ENCODE measurements around the gene LCP1.

Gene LCP1

DNA sequence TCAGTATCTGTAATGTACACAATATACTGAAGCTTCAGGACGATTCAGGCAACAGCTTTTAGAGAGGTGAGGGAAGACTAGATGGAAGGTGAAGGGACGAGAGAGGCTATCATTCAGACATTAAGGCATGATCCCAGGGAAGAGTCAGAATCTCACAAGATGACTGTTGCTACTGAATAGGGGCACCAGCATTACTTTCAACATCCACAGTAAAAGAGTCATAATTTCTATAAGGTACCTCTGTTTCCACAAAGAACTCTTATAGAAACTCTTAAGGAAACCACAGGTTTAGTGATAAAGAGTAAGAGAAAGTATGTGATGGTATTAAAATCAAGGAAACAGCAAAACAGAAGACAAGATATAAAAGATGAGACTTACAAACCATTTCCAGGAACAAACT, 23.0 kb downstream of the LCP1 start:
- Histone ChIP-seq H3K9ac (ENCODE audit: low read depth, low read length) (no peak overlapping the region), H3K9me3 (ENCODE audit: control insufficient read depth, insufficient read depth, low read length) (peaks cover 9% of the 10 kb centered on the region; the same call in 1 of the 2 replicates), H3K4me1 (ENCODE audit: insufficient read depth, low read length) (no peaks in the 10 kb centered on the region), H3K36me3 (ENCODE audit: insufficient read depth, low read length) (no peaks in the 10 kb centered on the region)

DNA sequence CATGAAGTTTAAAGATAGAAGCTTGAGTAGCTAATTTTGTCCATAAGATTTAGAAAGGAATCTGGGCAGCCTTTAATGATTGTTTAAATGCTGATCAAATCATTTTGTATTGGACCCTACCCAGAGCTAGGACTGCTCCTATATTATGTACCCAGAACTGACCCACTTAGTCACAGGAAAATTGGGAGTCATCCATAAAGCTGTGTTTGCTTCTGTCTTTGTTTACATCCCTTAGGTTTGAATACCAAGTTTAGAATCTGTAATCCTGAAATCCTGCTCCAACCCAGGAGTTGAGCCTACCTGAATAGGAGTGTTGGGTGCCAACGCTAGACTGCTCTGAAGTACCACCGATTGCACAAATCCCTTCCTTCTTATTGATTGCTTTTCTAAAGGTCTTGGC, 23.8 kb downstream of the LCP1 start:
- Histone ChIP-seq H3K4me1 (ENCODE audit: insufficient read depth, low read length) (no peaks in the 10 kb centered on the region), H3K9me3 (ENCODE audit: control insufficient read depth, insufficient read depth, low read length) (peaks cover 6% of the 10 kb centered on the region; the same call in 1 of the 2 replicates), H3K36me3 (ENCODE audit: insufficient read depth, low read length) (no peaks in the 10 kb centered on the region), H3K9ac (ENCODE audit: low read depth, low read length) (no peak overlapping the region)

GRCh38 chr13:46154136-46154801, 27.7 kb downstream of the LCP1 start:
- Histone ChIP-seq H3K9ac (ENCODE audit: low read depth, low read length) (no peak overlapping the region), H3K9me3 (ENCODE audit: control insufficient read depth, insufficient read depth, low read length) (no peaks in the 10 kb centered on the region), H3K4me1 (ENCODE audit: insufficient read depth, low read length) (no peaks in the 10 kb centered on the region), H3K36me3 (ENCODE audit: insufficient read depth, low read length) (no peaks in the 10 kb centered on the region)

DNA sequence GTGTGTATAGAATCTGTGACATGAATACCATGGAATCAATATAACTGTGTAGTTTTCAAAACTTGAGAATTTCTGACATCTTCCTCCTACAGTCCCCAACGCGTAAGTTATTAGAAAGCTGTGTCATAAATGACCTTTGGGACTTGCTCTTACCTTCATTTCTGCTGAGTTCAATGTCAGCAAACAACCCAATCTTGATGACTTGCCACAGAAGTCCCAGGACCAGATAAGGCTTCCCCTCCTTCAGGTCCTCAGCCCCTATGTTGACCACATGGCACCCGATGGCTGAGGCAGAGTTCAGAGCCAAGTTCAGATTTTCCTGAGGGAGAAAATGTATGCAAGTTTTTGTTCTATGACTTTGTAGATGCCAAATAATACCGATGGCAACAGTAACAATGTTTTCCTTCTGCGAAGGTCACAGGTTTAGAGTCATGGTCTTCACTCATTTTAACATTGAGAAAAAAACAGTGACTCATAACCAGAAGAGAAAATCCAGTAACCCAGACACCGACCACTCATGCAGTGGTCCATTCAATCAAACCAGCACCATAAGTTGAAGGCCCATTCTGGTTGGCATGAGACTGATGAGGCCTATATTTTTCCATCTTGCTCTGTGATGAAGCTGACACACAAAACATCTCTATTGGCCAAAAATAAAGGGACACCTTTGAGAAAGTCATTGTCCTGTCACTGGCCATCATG, 29.2 kb downstream of the LCP1 start:
- Histone ChIP-seq H3K4me1 (ENCODE audit: insufficient read depth, low read length) (no peaks in the 10 kb centered on the region), H3K9me3 (ENCODE audit: control insufficient read depth, insufficient read depth, low read length) (no peaks in the 10 kb centered on the region), H3K9ac (ENCODE audit: low read depth, low read length) (no peak overlapping the region), H3K36me3 (ENCODE audit: insufficient read depth, low read length) (no peaks in the 10 kb centered on the region)

- Histone ChIP-seq H3K9ac (ENCODE audit: low read depth, low read length) (no peak overlapping the region), H3K4me1 (ENCODE audit: insufficient read depth, low read length) (peaks cover 3% of the 10 kb centered on the region; the same call in 1 of the 2 replicates), H3K9me3 (ENCODE audit: control insufficient read depth, insufficient read depth, low read length) (no peaks in the 10 kb centered on the region), H3K36me3 (ENCODE audit: insufficient read depth, low read length) (no peaks in the 10 kb centered on the region)
Measured at GRCh38 chr13:46150134-46150693, 31.8 kb downstream of the LCP1 start.

DNA sequence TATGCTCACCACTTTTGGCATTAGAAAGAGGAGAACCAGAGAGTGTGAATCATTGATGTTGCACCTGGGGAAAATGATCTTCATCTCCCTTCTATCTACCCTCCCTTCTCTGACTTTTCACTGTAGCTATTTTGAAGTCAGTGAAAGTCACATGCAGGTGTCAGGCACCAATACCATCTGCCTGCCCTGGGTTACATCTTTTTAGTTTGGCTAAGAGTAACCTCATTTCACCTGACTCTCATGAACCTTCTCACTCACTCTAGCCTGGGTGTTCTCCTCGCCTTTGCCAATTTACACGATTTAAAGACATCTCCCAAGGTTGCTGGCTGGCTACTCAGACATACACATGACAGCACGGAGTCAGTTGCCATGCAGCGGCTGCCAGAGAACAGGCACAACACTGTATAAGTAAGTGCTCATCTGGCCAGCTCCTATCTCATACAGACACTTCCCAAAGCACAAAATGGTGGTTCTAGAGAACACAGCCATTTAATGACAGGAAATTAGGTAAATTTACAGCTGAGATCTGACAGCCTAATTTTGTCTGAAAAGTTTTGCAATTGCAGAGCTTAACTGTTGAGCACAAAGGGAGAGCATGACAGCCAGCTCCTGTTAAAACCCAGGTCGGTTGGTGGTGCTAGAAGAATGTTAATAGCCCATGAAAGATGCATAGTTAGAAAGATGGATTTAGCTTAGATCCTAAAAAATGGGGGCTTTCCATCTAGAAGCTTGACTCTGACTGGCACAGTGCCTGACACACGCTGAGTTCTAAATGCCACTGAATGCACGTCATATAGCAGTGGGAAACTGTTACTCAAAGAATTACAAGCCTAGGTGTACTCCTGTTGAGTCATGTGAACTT, 32.5 kb downstream of the LCP1 start:
- H3K9ac ChIP-seq (ENCODE audit: low read depth, low read length) = no peak overlapping the region
- peaks cover 3% of the 10 kb centered on the region; the same call in 1 of the 2 replicates for H3K4me1 ChIP-seq (ENCODE audit: insufficient read depth, low read length)
- H3K36me3 ChIP-seq (ENCODE audit: insufficient read depth, low read length) = no peaks in the 10 kb centered on the region
- no peaks in the 10 kb centered on the region for H3K9me3 ChIP-seq (ENCODE audit: control insufficient read depth, insufficient read depth, low read length)

DNA sequence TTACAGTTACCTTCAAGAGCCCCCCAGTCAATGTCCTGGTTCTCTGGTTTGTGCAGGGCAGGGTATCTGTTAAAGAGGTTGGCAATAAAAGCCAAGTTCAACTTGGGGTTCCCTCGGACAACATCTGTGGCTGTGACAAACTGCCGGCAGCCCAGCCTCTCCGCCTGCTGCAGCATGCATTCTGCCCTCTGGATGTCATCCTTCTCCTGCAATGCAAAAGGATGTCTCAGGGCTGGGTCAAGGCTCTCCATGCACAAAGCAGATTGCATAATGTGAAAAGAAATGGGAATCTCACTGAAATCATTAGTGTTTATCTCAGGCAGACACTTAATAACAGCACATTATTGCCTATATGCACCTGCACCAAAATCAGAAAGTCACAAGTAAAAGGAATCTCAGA, 35.1 kb downstream of the LCP1 start:
- no peaks in the 10 kb centered on the region for H3K36me3 ChIP-seq (ENCODE audit: insufficient read depth, low read length)
- H3K9ac ChIP-seq (ENCODE audit: low read depth, low read length) = no peak overlapping the region
- H3K4me1 ChIP-seq (ENCODE audit: insufficient read depth, low read length) = peaks cover 3% of the 10 kb centered on the region; the same call in 1 of the 2 replicates
- no peaks in the 10 kb centered on the region for H3K9me3 ChIP-seq (ENCODE audit: control insufficient read depth, insufficient read depth, low read length)

- Histone ChIP-seq H3K36me3 (ENCODE audit: insufficient read depth, low read length) (no peaks in the 10 kb centered on the region), H3K9me3 (ENCODE audit: control insufficient read depth, insufficient read depth, low read length) (no peaks in the 10 kb centered on the region), H3K4me1 (ENCODE audit: insufficient read depth, low read length) (peaks cover 3% of the 10 kb centered on the region; the same call in 1 of the 2 replicates)
Measured at GRCh38 chr13:46145950-46146349, 36.0 kb downstream of the LCP1 start.

DNA sequence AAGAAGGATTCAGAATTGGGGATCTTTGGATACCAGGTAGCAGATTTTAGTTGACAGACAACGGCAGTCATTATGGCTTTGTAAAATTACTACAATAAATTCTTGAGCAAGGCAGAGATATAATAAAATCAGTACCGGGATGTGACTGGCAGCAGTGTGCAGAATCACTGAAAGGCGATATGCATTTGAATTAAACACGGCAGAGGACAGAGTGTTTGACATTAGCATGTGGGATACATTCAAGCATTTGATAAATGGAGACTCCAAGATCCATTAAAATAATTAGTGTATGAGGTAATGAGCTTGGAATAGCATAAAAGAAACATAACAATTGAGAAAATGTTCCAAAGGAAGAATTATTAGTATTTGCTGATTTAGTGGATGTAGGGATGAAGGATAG, 36.8 kb downstream of the LCP1 start:
- Histone ChIP-seq H3K9ac (ENCODE audit: low read depth, low read length) (no peak overlapping the region), H3K36me3 (ENCODE audit: insufficient read depth, low read length) (no peaks in the 10 kb centered on the region), H3K9me3 (ENCODE audit: control insufficient read depth, insufficient read depth, low read length) (no peaks in the 10 kb centered on the region), H3K4me1 (ENCODE audit: insufficient read depth, low read length) (peaks cover 3% of the 10 kb centered on the region; the same call in 1 of the 2 replicates)

More at GRCh38 chr13:46145950-46146349, 36.0 kb downstream of the LCP1 start:
- H3K9ac ChIP-seq (ENCODE audit: low read depth, low read length) = no peak overlapping the region

DNA sequence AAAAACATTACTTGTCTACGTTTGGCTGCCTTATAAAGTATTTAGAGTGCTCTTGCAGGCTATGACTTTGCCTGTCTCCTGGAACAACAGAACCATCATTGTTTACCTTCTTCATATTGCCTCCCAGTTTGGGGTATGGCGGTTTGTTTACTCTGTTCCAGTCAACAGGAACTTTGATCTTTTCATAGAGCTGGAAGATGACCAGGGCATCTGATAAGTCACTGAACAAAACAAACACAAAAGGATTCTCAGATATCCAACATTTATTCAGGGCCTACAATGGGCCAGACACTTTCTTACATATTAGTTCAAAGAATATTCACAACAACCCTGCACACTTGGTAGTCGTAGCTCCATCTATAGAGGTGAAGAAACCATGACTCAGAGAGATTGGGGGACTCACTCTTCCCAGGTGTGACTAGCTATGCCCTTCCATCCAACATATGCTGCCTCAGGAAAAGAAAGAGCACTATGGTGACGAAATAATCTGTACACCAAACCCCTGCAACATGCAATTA, 38.7 kb downstream of the LCP1 start:
- no peaks in the 10 kb centered on the region; the same call in 1 of the 2 replicates for H3K36me3 ChIP-seq (ENCODE audit: insufficient read depth, low read length)
- no peak overlapping the region for H3K9ac ChIP-seq (ENCODE audit: low read depth, low read length)
- peaks cover 3% of the 10 kb centered on the region; the same call in 1 of the 2 replicates for H3K4me1 ChIP-seq (ENCODE audit: insufficient read depth, low read length)
- H3K9me3 ChIP-seq (ENCODE audit: control insufficient read depth, insufficient read depth, low read length) = no peaks in the 10 kb centered on the region

DNA sequence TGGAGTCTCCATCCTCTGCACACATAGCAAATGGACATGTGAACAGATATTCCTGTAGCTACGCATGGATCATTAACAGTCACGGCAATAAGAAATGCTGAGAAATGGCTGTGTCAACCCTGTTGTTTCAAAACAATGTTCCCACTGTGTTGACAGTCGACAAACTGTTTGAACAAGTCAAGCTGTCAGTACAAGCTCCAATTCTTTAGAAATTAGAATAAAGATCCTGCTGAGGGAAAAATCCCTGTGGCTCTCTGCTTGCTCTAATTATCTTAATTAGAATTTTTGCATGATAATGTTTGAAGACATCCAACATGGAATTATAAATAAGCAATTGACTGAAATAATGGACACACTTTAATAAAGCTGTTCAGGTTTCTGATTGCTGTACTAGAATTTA, 39.2 kb downstream of the LCP1 start:
- no peaks in the 10 kb centered on the region; the same call in 1 of the 2 replicates for H3K36me3 ChIP-seq (ENCODE audit: insufficient read depth, low read length)
- no peaks in the 10 kb centered on the region for H3K9me3 ChIP-seq (ENCODE audit: control insufficient read depth, insufficient read depth, low read length)

DNA sequence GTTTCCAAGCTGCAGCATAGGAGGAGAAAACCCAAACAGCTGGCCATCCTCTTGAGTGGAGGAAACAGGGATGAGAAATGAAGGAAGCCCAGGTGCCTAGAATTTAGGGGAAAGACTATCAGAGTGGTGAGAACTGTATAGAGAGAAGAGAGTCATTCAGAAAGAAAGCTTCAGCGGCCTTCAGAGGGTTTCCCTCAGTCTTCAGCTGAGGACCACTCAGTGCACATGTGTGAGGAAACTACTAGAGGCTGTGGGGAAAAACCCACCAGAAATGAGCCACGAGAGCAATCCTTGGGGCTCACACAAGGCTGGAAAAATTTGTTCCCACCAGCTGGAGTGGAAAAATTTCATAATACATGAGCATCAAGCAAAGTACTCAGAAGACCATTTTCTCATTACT, 41.9 kb downstream of the LCP1 start:
- H3K36me3 ChIP-seq (ENCODE audit: insufficient read depth, low read length) = no peaks in the 10 kb centered on the region; the same call in 1 of the 2 replicates
- no peak overlapping the region for H3K9ac ChIP-seq (ENCODE audit: low read depth, low read length)
- H3K4me1 ChIP-seq (ENCODE audit: insufficient read depth, low read length) = peaks cover 5% of the 10 kb centered on the region
- H3K9me3 ChIP-seq (ENCODE audit: control insufficient read depth, insufficient read depth, low read length) = no peaks in the 10 kb centered on the region

More for the DNA sequence above, 39.2 kb downstream of the LCP1 start:
- Histone ChIP-seq H3K9ac (ENCODE audit: low read depth, low read length) (no peak overlapping the region), H3K4me1 (ENCODE audit: insufficient read depth, low read length) (peaks cover 3% of the 10 kb centered on the region; the same call in 1 of the 2 replicates)

- H3K9ac ChIP-seq (ENCODE audit: low read depth, low read length) = no peak overlapping the region
- H3K36me3 ChIP-seq (ENCODE audit: insufficient read depth, low read length) = no peaks in the 10 kb centered on the region; the same call in 1 of the 2 replicates
- H3K9me3 ChIP-seq (ENCODE audit: control insufficient read depth, insufficient read depth, low read length) = no peaks in the 10 kb centered on the region
- H3K4me1 ChIP-seq (ENCODE audit: insufficient read depth, low read length) = peaks cover 7% of the 10 kb centered on the region
Measured at GRCh38 chr13:46137627-46138317, 44.2 kb downstream of the LCP1 start.
